SU-DHL-6 (cell line): ENCODE data around the gene KCNC1.

Source experiments
- EZH2phosphoT487 ChIP-seq: fragments of 200-600 bp; sonication (generic), shearing (Covaris generic); conservative IDR thresholded peaks from 2 replicates; pipeline ENCODE4 v1.6.1; 2018; ENCODE audit warnings: mild to moderate bottlenecking, antibody characterized with exemption, low read length, moderate library complexity, mixed read lengths
- TF ChIP-seq, protein P1 (sequence below): fragments of 200-600 bp; sonication (generic); IDR thresholded peaks from one replicate; pipeline ENCODE4 v1.5.1; 2017; ENCODE audit warnings: antibody characterized with exemption, mild to moderate bottlenecking, low read length, moderate library complexity; ENCODE audit not compliant: insufficient read depth, poor library complexity, severe bottlenecking

DNA sequence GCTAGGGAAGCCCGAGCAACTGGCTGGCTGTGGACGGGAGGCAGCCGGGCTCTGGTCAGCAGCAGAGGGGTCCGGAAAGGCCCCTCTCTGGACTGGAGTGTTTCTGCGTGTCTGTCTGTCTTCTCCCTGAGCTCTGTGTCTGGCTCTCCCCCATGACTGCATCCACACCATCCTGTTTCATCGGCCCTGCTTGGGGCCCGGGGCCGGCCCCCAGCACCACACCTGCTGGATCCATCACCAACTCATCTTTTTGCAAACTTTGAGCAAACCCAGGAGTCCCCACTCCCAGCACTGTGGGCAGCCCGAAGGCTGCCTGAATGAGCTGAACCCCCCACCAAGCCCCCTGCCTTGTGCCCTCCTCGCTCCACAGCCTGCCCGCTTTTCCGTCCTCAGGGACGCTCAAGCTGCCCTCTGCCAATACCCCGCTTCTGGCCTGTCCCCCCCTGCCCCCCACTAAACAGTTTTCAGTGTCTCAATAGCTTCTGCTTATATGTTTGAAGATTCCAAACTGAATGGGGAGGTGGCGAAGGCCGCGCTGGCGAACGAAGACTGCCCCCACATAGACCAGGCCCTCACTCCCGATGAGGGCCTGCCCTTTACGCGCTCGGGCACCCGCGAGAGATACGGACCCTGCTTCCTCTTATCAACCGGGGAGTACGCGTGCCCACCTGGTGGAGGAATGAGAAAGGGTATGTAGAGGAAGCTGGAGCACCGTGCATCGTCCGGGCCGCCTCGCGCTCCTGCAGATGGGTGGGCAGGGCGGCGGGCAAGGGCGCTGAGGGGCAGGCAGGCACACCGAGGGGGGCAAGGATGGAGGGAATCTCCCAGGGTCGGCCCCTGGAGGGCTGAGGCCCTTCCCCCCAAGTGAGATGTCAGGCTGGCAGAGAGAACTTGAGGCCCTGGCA lies 44.6 kb downstream of the KCNC1 start:
- TF ChIP-seq, protein P1, sequence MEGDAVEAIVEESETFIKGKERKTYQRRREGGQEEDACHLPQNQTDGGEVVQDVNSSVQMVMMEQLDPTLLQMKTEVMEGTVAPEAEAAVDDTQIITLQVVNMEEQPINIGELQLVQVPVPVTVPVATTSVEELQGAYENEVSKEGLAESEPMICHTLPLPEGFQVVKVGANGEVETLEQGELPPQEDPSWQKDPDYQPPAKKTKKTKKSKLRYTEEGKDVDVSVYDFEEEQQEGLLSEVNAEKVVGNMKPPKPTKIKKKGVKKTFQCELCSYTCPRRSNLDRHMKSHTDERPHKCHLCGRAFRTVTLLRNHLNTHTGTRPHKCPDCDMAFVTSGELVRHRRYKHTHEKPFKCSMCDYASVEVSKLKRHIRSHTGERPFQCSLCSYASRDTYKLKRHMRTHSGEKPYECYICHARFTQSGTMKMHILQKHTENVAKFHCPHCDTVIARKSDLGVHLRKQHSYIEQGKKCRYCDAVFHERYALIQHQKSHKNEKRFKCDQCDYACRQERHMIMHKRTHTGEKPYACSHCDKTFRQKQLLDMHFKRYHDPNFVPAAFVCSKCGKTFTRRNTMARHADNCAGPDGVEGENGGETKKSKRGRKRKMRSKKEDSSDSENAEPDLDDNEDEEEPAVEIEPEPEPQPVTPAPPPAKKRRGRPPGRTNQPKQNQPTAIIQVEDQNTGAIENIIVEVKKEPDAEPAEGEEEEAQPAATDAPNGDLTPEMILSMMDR: no peak
- no peak for TF ChIP-seq EZH2phosphoT487
